Calu3 (cell line): ENCODE measurements around the gene UBAP1L. TPM values are rescaled to one million over a fixed set of nuclear protein-coding genes. Genes with fewer than 3 reads are reported as not detected.

ENCODE experiments used
- BruUV-seq: library from RNA; stranded (reverse); fragments of 400-500 nt; replicated peaks from 2 replicates; lab custom pipeline; 2021; lab: Mats Ljungman, UMichigan
- CTCF ChIA-PET: fragments of 300-600 bp; sonication (Branson Sonifier 250); formaldehyde crosslinking; loops from one replicate; lab custom pipeline; 2022; ENCODE audit warnings: antibody characterized with exemption; lab: Charles Lee
- DNase-seq: peaks from one replicate; pipeline ENCODE4 v3.0.0; 2022
- H3K27ac Mint-ChIP-seq: one replicate; pipeline ENCODE4 v1.8.0; 2022; ENCODE audit warnings: mixed read lengths; ENCODE audit not compliant: unreplicated experiment
- H3K27me3 Mint-ChIP-seq: one replicate; pipeline ENCODE4 v1.8.0; 2022; ENCODE audit warnings: mixed read lengths; ENCODE audit not compliant: unreplicated experiment
- H3K36me3 Mint-ChIP-seq: one replicate; pipeline ENCODE4 v1.8.0; 2022; ENCODE audit warnings: mild to moderate bottlenecking, moderate library complexity, mixed read lengths; ENCODE audit not compliant: insufficient read depth, unreplicated experiment
- H3K4me1 Mint-ChIP-seq: one replicate; pipeline ENCODE4 v1.8.0; 2022; ENCODE audit warnings: mild to moderate bottlenecking, low read depth, mixed read lengths; ENCODE audit not compliant: unreplicated experiment
- H3K4me3 Mint-ChIP-seq: one replicate; pipeline ENCODE4 v1.8.0; 2022; ENCODE audit warnings: mild to moderate bottlenecking, low read depth, moderate library complexity, mixed read lengths; ENCODE audit not compliant: unreplicated experiment
- H3K9me3 Mint-ChIP-seq: one replicate; pipeline ENCODE4 v1.8.0; 2022; ENCODE audit warnings: low read depth, mixed read lengths; ENCODE audit not compliant: unreplicated experiment
- CTCF ChIP-seq: fragments of 200-600 bp; IDR thresholded peaks from one replicate; pipeline ENCODE4 v1.8.0; 2022; ENCODE audit warnings: antibody characterized with exemption; ENCODE audit not compliant: unreplicated experiment
- intact Hi-C: fragments of 100-400 bp; cut with micrococcal nuclease; formaldehyde crosslinking; loops from one replicate; pipeline ENCODE4 v1.10.0; 2022; ENCODE audit not compliant: unreplicated experiment
- total RNA-seq: library from RNA; stranded (reverse); gene quantifications from 2 replicates; pipeline ENCODE4 v1.2.3, GENCODE V29; 2022

The UBAP1L gene
- total RNA-seq, 1 experiment from 2014 or later = 5.2 TPM

GRCh38 chr15:65081758-65082157 lies 33.2 kb downstream of the UBAP1L start:
- BruUV-seq = no TSS peak
- Mint-ChIP-seq H3K4me1 (peaks cover 13% of the 10 kb centered on the region), H3K36me3 (no peaks in the 10 kb centered on the region), H3K27me3 (peaks cover 58% of the 10 kb centered on the region), H3K27ac (no peak overlapping the region), H3K9me3 (no peaks in the 10 kb centered on the region), H3K4me3 (no peak overlapping the region)
- no peak for TF ChIP-seq CTCF
- intact Hi-C loops = no loop called here
- no peak for DNase-seq
- CTCF ChIA-PET = interaction anchor here (1.8 kb wide), 1 partner anchor 20 kb away, joined by 6 read pairs; no protein-coding TSS in a partner anchor

GRCh38 chr15:65081270-65081669 lies 33.7 kb downstream of the UBAP1L start:
- no peaks in the 10 kb centered on the region for H3K36me3 Mint-ChIP-seq
- DNase-seq = no peak
- H3K4me1 Mint-ChIP-seq = peaks cover 13% of the 10 kb centered on the region
- H3K27me3 Mint-ChIP-seq = peaks cover 58% of the 10 kb centered on the region
- intact Hi-C loops = no loop called here
- H3K9me3 Mint-ChIP-seq = no peaks in the 10 kb centered on the region
- no peak for TF ChIP-seq CTCF
- CTCF ChIA-PET = no interaction called here
- no peak overlapping the region for H3K4me3 Mint-ChIP-seq
- BruUV-seq = no TSS peak
- no peak overlapping the region for H3K27ac Mint-ChIP-seq

GRCh38 chr15:65079580-65079979 lies 35.4 kb downstream of the UBAP1L start:
- Mint-ChIP-seq H3K27ac (no peak overlapping the region), H3K27me3 (peaks cover 45% of the 10 kb centered on the region), H3K4me3 (no peak overlapping the region), H3K4me1 (peaks cover 13% of the 10 kb centered on the region), H3K36me3 (no peaks in the 10 kb centered on the region), H3K9me3 (no peaks in the 10 kb centered on the region)
- intact Hi-C loops = loop anchor here (2.0 kb wide), 2 partner anchors 25 to 47 kb away; no protein-coding TSS in a partner anchor
- TF ChIP-seq CTCF = no peak
- CTCF ChIA-PET = interaction anchor here (1.8 kb wide), 1 partner anchor 22 kb away, joined by 5 read pairs; no protein-coding TSS in a partner anchor
- DNase-seq = no peak
- BruUV-seq = no TSS peak

DNA sequence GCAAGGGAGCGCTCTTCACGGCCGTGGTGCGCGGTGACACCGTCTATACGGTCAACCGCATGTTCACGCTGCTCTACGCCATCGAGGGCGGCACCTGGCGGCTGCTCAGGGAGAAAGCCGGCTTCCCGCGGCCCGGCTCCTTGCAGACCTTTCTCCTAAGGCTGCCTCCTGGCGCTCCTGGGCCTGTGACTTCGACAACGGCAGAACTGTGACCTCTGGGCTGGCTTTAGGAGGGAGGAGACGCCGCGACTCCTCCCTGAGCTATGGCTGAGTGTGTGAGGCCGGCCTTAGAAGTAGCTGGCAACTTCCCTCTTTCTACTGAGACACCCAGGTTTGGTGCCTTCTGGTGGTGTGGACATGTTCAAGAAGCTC lies 37.0 kb downstream of the UBAP1L start:
- H3K4me1 Mint-ChIP-seq = peaks cover 11% of the 10 kb centered on the region
- BruUV-seq = no TSS peak
- DNase-seq = peak; percentile 84
- peak; percentile 73 for TF ChIP-seq CTCF
- intact Hi-C loops = loop anchor here (2.0 kb wide), 2 partner anchors 23 to 45 kb away; no protein-coding TSS in a partner anchor
- CTCF ChIA-PET = interaction anchor here (0.6 to 2.2 kb wide), 5 partner anchors 9 to 44 kb away, joined by 3 to 10 read pairs (median 5); no protein-coding TSS in a partner anchor
- H3K27me3 Mint-ChIP-seq = peaks cover 29% of the 10 kb centered on the region
- no peaks in the 10 kb centered on the region for H3K36me3 Mint-ChIP-seq
- H3K27ac Mint-ChIP-seq = no peak overlapping the region
- H3K9me3 Mint-ChIP-seq = no peaks in the 10 kb centered on the region
- no peak overlapping the region for H3K4me3 Mint-ChIP-seq
